HCEC 1CT (cell line): ENCODE results near the gene TOMM6.

Experiments used
- DNase-seq: peaks from one replicate; pipeline ENCODE4 v3.0.0-alpha.2; 2017

TOMM6 gene

GRCh38 chr6:41787219-41787917 is at the start of gene TOMM6:
Gene TOMM6, plus strand, starts transcription at chr6:41787694. Its CDS starts 4 bp downstream, at chr6:41787698.
- peak; percentile 94 for DNase-seq

- no peak for DNase-seq
Observed at GRCh38 chr6:41739041-41739440, 48.5 kb upstream of the TOMM6 start.

DNA sequence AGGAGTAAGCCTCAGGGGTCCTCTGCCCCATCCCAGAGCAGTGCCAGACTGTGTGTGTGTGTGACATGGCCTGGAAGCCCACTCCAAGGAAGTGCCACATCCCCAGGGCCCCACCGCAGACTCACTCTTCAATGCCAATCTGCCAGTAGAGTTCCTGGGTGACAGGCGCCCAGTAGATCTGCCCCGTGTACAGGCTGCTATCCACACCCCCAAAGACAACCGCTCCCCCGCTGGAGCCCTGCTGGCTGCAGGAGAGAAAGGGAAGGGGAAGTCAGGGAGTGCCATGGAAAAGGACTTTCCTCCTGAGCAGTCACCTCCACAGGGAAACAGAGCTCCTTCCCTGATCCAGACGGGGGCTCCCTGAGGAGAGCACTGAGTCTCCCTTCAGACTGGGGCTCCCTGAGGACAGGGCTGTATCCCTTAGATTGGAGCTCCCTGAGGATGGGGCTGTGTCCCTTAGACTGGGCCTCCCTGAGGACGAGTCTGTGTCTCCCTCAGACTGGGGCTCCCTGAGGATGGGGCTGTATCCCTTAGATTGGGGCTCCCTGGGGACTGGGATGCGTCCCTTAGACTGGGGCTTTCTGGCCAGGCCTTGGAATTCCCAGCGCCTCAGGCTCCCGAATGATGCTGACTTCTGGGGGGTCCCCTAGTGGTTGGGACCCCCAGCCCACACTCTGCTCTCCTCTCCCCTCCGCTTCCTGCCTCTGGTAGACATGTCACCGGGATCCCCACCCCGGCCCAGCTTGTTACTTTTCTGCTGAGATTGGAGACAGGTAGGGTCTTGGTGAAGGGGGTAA is 46.9 kb upstream of the TOMM6 start:
- DNase-seq: no peak

GRCh38 chr6:41741625-41742490 is 45.6 kb upstream of the TOMM6 start:
- no peak for DNase-seq

GRCh38 chr6:41743406-41744235 is 43.9 kb upstream of the TOMM6 start:
- DNase-seq: no peak

DNA sequence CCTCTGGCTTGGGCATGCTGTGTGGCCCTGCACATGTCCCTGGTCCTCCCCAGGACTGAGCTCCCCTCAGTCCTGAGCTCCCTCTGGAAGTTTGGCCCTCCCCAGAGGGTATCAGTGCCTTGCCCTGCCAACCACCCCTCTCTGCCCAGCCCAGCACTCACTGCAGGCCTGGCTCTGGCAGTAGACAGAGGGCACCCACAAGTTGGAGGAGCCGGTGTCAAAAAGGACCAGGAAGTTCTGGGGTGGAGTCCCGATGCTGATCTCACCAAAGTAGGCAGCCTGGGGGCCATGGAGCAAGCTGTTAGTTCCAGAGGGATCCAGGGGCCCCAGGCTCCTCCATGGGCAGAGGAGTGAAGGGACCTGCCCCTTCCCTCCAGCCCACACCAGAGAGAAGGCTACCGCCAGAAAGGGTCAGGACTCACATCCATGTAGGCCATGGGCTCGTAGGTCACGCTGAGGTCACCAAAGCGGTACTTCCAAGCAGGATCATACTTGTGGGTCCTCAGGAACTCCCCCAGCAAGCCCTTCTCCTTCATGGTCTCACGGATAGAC is 43.2 kb upstream of the TOMM6 start:
- no peak for DNase-seq

DNA sequence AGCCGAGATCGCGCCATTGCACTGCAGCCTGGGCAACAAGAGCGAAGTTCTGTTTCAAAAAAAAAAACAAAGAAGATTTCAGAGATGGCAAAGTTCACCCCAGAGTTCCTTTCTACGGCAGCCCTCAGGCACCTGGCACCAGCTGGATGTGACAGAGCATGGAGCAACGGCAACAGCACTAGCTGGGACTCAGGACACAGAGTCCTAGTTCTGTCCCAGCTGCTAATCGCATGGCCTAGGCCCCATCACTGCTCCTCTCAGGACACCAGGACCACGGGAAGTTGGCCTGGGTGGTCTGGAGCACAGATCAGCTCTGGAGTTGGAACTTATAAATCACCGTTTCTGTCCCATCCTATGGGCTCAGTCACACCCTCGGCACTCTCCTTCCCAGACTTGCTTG is 41.4 kb upstream of the TOMM6 start:
- no peak for DNase-seq

GRCh38 chr6:41747256-41748101 is 40.0 kb upstream of the TOMM6 start, which contains the start of gene PGC:
Gene PGC, minus strand, starts transcription at chr6:41747397. Its CDS starts 63 bp downstream, at chr6:41747334.
- DNase-seq: no peak

- no peak for DNase-seq
Observed at GRCh38 chr6:41748102-41748477, 39.4 kb upstream of the TOMM6 start.

DNA sequence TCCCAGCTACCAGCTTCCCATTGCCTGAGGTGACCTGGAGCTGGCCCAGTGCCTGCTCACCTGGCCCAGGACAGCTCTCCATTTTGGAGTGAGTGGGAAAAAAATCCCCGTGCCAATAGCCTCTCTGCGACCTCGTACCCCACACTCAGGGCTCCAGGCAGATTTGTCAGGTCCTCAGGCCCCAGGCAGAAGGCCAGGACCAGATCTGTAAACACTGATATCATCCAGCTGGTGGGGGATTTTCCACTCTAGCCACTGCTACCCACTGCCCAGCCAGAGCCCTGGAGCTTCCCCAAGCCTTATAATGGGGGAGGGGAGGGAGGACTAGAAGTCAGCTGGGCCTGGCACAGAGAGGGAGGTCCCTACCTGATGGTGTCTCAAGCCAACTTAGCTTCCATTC is 39.0 kb upstream of the TOMM6 start:
- no peak for DNase-seq

DNA sequence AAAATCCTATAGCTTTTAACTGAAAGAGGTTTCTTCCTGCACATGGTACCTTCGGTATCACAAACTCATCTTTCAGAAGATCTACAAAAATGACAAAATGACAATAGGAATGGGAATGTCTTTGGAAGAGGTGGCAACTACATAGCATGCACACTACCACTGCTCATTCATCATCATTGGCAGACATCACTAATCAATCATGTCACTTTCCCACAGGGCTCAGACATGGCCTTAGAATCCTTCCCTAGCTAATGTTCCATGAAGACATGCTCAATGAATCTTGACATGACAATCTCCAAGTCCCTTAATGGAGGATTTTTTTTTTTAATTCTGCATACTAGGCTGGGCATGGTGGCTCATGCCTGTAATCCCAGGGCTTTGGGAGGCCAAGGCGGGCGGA is 37.1 kb upstream of the TOMM6 start:
- no peak for DNase-seq

GRCh38 chr6:41755895-41756294 is 31.6 kb upstream of the TOMM6 start:
- no peak for DNase-seq

DNA sequence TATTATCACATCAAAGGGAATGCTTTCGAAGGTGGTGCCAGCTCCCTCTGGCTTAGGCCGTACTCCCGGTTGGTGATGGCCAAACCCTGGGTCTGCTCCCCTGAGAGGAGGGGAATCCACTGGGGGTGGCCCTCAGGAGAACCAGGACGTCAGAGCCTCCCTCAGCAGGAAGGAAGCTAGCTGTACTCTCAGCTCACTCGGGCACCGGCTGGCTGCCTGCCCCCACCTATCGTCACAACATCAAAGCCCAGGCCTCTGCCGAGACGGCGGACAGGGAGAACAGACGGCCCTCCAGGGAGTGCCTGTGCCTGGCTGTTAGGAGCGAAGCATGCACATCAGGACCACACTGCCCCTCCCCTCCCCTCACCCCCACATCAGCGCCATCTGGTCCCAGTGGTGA is 31.1 kb upstream of the TOMM6 start:
- DNase-seq: no peak

DNA sequence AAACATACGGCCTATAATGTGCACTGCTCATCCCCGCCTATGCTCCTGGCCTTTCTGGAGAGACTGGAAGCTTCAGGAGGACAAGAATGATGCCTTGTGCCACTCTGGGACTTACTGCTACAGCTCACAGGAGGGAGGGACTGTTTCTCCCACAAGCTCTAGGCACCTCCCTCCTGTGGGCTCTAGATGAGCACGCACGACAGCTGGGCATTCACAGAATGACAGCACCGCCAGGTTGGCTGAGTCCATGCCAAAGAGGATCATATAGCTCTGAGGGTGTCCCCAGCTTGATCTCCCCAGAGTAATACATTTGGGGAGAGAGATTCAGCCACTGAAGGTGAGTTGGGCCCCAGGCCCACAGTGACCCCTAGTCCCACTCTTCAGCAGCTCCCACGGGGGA is 30.2 kb upstream of the TOMM6 start:
- no peak for DNase-seq

- no peak for DNase-seq
Observed at GRCh38 chr6:41757931-41758640, 29.4 kb upstream of the TOMM6 start.

- no peak for DNase-seq
Observed at GRCh38 chr6:41758641-41759035, 28.9 kb upstream of the TOMM6 start.

GRCh38 chr6:41759106-41759904 is 28.2 kb upstream of the TOMM6 start:
- no peak for DNase-seq

DNA sequence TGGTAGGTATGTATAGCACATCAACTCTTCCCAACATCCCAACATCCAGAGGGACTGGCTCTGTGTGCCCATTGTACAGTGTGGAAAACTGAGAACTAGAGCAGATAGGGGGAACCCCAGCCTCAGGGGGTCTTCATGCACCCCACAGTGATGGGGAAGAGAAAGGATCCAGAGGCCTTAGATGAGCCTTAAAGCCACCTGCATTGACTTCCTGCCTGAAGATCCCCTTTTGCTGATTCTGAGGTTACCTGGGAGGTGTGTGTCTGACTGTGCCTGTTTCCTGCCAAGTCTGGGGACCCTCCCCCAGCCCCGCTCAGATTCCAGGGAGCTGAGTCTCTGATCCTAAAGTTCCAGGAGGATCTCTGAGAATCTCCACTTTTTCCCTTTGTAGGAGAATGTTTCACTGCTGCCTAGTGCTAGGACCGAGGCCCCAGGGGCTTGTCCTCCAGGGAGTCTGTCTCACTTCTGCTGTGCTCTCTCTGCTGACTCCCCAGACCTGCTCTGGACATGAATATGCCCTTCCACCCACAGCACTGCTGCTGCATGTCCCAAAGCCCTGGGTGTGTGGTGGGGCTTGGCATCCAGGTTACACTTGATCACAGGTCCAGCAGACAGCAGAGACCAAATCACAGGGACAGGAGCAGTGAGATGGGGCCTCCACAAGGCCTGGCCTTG is 27.5 kb upstream of the TOMM6 start:
- DNase-seq: no peak

GRCh38 chr6:41763470-41763869 is 24.0 kb upstream of the TOMM6 start:
- no peak for DNase-seq
